Upper lobe of left lung (tissue), 4 donors: Measurements from ENCODE around the gene TENM4.

Experiments
- POLR2A ChIP-seq, 4 donors: fragments of 450-650 bp; IDR thresholded peaks; one replicate each; pipeline ENCODE4 v1.5.1; 2016 to 2017; ENCODE audit warnings: antibody characterized with exemption in 4 of 4, mild to moderate bottlenecking in 2 of 4
- TF ChIP-seq, protein P1 (sequence below), 6 experiments: fragments of 450-650 bp in 4 of 6; fragments of 200-600 bp in 2 of 6; sonication (generic) in 2 of 6; IDR thresholded peaks; one replicate each; pipeline ENCODE4 v1.5.1; 2016 to 2019; ENCODE audit warnings: antibody characterized with exemption in 6 of 6

- TF ChIP-seq, protein P1, sequence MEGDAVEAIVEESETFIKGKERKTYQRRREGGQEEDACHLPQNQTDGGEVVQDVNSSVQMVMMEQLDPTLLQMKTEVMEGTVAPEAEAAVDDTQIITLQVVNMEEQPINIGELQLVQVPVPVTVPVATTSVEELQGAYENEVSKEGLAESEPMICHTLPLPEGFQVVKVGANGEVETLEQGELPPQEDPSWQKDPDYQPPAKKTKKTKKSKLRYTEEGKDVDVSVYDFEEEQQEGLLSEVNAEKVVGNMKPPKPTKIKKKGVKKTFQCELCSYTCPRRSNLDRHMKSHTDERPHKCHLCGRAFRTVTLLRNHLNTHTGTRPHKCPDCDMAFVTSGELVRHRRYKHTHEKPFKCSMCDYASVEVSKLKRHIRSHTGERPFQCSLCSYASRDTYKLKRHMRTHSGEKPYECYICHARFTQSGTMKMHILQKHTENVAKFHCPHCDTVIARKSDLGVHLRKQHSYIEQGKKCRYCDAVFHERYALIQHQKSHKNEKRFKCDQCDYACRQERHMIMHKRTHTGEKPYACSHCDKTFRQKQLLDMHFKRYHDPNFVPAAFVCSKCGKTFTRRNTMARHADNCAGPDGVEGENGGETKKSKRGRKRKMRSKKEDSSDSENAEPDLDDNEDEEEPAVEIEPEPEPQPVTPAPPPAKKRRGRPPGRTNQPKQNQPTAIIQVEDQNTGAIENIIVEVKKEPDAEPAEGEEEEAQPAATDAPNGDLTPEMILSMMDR (IDR thresholded peaks at IDR 0.05) = no peak
- no peak for TF ChIP-seq POLR2A (IDR thresholded peaks at IDR 0.05)
Measured at GRCh38 chr11:78725200-78725599, 715.6 kb downstream of the TENM4 start.
